Amniotic epithelial cell (primary cell): ENCODE results near the gene LGALS3.

Experiments
- DNase-seq: peaks from one replicate; pipeline ENCODE4 v3.0.0-alpha.2; 2010; ENCODE audit warnings: low read depth

LGALS3 gene

GRCh38 chr14:55191203-55192053 is 62.4 kb downstream of the LGALS3 start, which contains the start of gene DLGAP5:
TSS of gene DLGAP5 (minus strand) at chr14:55191585. CDS start at chr14:55189179, 2,406 bp downstream.
- peak; percentile 96 for DNase-seq

GRCh38 chr14:55192054-55192621 is 63.1 kb downstream of the LGALS3 start:
- DNase-seq: no peak

- no peak for DNase-seq
Observed at GRCh38 chr14:55194656-55195355, 65.8 kb downstream of the LGALS3 start.
